GM18508 (cell line): ENCODE results near the gene FOXRED2.
"Not testable (repeated sequence)": the region's sequence is repeated elsewhere in the genome, so short reads cannot be mapped to it uniquely, and the experiment has no call there.

Source experiments
- ATAC-seq: cut with Tn5 transposase; IDR thresholded peaks from one replicate; pipeline ENCODE4 v1.9.1; 2021; ENCODE audit warnings: moderate number of reproducible peaks; ENCODE audit not compliant: insufficient read depth, unreplicated experiment

FOXRED2 gene

GRCh38 chr22:36452978-36453607 lies 53.7 kb downstream of the FOXRED2 start:
- not testable (repeated sequence) for ATAC-seq

GRCh38 chr22:36452250-36452977 lies 54.4 kb downstream of the FOXRED2 start:
- ATAC-seq = no peak

GRCh38 chr22:36450923-36451322 lies 55.9 kb downstream of the FOXRED2 start:
- not testable (repeated sequence) for ATAC-seq

- no peak for ATAC-seq
Measured at GRCh38 chr22:36449596-36450175, 57.2 kb downstream of the FOXRED2 start.

- no peak for ATAC-seq
Measured at GRCh38 chr22:36447632-36448031, 59.2 kb downstream of the FOXRED2 start.

GRCh38 chr22:36445158-36445668 lies 61.6 kb downstream of the FOXRED2 start:
- ATAC-seq = no peak

GRCh38 chr22:36443198-36443770 lies 63.6 kb downstream of the FOXRED2 start:
- ATAC-seq = no peak

- no peak for ATAC-seq
Measured at GRCh38 chr22:36442506-36443197, 64.2 kb downstream of the FOXRED2 start.

- no peak for ATAC-seq
Measured at GRCh38 chr22:36440429-36441002, 66.3 kb downstream of the FOXRED2 start.

GRCh38 chr22:36439481-36440271 lies 67.2 kb downstream of the FOXRED2 start:
- ATAC-seq = no peak
